ENCODE data around the gene ABCA4.

- no peak for TF ChIP-seq CTCF (IDR thresholded peaks at IDR 0.05)
- no peak for TF ChIP-seq POLR2A (IDR thresholded peaks at IDR 0.05)
These were observed 125.0 kb downstream of the ABCA4 start for GRCh38 chr1:93995837-93996536.
